CD4-positive, alpha-beta T cell treated with Interleukin-6 at 100 ng/mL for 8 hours (primary cell): ENCODE measurements around the gene C12orf76.
A peak's percentile ranks its signal among the peaks of the same experiment; 100 is the strongest.
"Not testable (repeated sequence)": the region's sequence is repeated elsewhere in the genome, so short reads cannot be mapped to it uniquely, and the experiment has no call there.

Source experiments
- DNase-seq: peaks from one replicate; pipeline ENCODE4 v3.0.0-alpha.2; 2020; ENCODE audit warnings: mixed read lengths, low spot score

Gene C12orf76

GRCh38 chr12:110048242-110049027, at the start of gene C12orf76:
Gene C12orf76, minus strand, starts transcription at chr12:110048522. Its CDS starts 27 bp downstream, at chr12:110048495.
- peak; percentile 90 for DNase-seq

GRCh38 chr12:110093631-110094311, 45.4 kb upstream of the C12orf76 start:
- no peak for DNase-seq

- no peak for DNase-seq
Measured at GRCh38 chr12:110091136-110091711, 42.9 kb upstream of the C12orf76 start.

- DNase-seq = no peak
Measured at GRCh38 chr12:110090266-110091135, 42.2 kb upstream of the C12orf76 start.

GRCh38 chr12:110088936-110089335, 40.6 kb upstream of the C12orf76 start:
- no peak for DNase-seq

- DNase-seq = not testable (repeated sequence)
Measured at GRCh38 chr12:110088216-110088615, 39.9 kb upstream of the C12orf76 start.

GRCh38 chr12:110084314-110085015, 36.1 kb upstream of the C12orf76 start:
- DNase-seq = no peak

GRCh38 chr12:110080410-110080809, 32.1 kb upstream of the C12orf76 start:
- no peak for DNase-seq

- DNase-seq = peak; percentile 77
Measured at GRCh38 chr12:110079477-110080400, 31.4 kb upstream of the C12orf76 start.

- DNase-seq = no peak
Measured at GRCh38 chr12:110077800-110078199, 29.5 kb upstream of the C12orf76 start.

GRCh38 chr12:110075880-110076279, 27.6 kb upstream of the C12orf76 start:
- no peak for DNase-seq

- DNase-seq = no peak
Measured at GRCh38 chr12:110074089-110074488, 25.8 kb upstream of the C12orf76 start.

- DNase-seq = peak; percentile 8
Measured at GRCh38 chr12:110073049-110073831, 24.9 kb upstream of the C12orf76 start.

GRCh38 chr12:110072636-110073035, 24.3 kb upstream of the C12orf76 start:
- DNase-seq = not testable (repeated sequence)

GRCh38 chr12:110071967-110072366, 23.6 kb upstream of the C12orf76 start:
- DNase-seq = no peak

GRCh38 chr12:110071504-110071903, 23.2 kb upstream of the C12orf76 start:
- no peak for DNase-seq

- DNase-seq = no peak
Measured at GRCh38 chr12:110068654-110069053, 20.3 kb upstream of the C12orf76 start.

- not testable (repeated sequence) for DNase-seq
Measured at GRCh38 chr12:110068115-110068514, 19.8 kb upstream of the C12orf76 start.

GRCh38 chr12:110067531-110067930, 19.2 kb upstream of the C12orf76 start:
- no peak for DNase-seq
